GM20431 (cell line): ENCODE data around the gene HOXB2.

Experiments
- in situ Hi-C: fragments of 300-500 bp; cut with MseI, MboI; formaldehyde crosslinking; loops from one replicate; pipeline ENCODE4 v1.15.0; 2020; ENCODE audit warnings: low sequenced_read_pairs; ENCODE audit not compliant: unreplicated experiment

Gene HOXB2

DNA sequence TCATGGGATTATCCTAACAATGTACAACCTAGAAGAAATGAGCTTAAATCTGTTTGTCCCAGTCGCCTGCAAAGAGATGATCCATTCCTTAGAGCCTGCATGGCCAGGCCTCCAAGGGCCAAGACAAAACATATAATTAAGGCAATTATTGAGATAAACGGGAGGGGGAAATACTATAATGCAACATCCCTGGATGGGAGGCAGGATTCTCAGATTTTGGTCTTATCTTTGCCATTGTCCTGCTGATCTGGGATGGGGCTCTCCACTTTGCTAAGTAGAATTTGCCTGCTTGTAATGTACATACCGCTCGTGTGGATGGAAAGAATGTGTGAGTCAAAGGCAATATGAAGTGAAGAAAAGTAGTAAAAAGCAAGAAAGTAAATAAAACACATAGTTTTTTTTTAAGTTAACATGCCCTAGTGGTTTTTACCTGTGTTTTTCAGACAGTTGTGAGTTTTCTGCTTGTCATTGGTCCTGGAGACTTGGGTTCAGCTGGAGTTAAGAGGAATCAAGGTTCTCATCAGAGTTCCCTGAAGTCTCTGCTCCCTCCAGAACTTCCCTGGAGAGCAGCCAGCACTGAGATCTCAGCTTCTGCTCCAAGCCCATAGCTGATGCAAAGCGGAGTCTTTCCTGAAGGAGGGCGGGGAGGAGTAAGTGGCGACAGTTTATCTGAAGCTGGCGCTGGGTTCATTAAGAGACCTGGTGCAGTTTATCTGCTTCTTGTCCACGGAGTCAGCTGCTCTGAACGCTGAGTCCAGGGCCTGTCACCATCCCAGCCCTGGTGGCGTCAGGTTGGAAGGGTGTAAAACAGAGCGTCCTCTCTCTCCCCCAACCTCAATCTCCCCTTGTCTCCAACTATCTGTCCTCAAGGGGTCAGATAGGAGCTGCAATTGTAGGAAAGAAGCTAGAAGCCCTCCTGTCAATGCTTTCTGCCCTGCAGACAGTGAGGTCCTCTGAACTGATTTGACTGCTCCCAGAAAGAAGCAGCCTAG is 44.2 kb downstream of the HOXB2 start:
- in situ Hi-C loops: no loop called here

DNA sequence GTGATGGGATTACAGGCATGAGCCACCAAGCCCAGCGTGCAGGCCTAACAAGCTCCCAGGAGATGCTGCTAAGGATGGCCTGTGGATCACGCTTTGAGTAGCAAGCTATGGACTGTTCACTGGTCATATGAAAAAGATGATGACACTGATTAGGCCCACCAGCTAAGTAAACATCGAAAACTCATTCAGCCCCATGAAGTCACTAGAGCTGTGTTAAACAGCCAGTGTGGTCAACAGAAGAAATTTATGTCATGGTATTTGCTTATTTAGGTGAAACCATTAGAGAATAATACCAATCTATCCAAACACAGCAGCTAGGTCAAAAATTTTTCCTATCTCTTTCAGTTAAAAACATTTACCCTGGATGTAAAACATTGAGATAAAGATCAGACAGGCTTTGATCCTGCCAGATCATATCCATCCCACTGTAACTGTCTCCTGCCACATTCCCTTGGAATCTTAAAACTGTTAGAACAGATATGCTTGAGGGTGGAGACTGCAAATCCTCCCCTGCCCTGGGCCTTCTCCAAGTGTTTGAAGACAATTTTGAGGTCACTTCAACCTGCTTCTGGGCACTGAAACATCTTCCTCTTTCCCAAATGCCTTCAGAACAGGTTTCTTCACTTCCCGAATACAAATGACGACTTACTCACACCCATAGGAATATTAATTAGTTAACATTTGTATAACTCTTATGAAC is 45.0 kb downstream of the HOXB2 start:
- in situ Hi-C loops: no loop called here

- in situ Hi-C loops: no loop called here
These were observed 45.7 kb downstream of the HOXB2 start for GRCh38 chr17:48499248-48499647.

DNA sequence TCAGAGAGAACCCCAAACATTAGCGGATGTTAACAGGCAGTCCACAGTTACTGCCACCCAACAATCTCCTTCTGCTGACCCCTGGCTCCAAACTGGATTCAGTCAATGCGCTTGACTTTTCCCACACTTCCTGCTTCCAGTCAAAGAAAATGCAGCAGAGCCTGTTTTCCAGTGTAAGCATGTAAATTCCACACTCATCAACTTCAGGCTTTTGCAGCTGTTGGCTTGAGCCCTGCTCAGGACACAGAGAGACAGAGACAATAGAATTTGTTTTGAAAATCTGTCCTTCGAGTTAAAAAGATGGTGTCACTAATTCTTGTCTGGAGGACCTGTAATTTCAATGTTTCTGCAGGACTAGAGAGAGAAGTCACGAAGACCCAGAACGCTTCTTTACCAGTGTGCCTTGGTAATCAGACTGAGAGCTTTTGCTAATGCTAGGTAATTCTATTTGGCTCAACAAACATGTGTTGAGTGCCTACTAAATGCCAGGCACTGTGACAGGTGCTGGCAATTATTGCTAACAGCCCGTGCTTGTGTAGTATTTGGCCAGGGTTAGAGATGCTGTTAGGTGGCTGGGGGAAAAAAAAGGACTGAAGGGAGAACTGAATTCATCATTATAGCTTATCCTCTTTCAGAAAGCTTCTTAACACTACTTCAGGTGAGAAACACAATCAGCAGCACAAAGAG is 46.6 kb downstream of the HOXB2 start:
- in situ Hi-C loops: no loop called here

DNA sequence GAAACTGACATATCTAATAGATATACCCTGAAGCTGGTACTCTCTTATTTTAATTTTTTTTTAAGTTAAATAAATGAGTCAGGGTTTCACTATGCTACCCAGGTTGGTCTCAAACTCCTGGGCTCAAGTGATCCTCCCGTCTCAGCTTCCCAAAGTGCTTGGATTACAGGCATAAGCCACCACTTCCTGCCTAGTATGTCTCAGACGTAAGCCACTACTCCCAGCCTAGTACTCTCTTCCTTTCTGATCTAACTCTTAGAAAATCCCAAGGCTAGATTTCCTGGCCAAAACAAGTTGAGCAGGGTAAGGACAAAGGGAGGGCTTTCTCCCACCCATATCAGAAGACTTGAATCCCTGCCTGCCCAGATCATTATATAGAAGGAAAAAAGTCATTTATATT is 47.8 kb downstream of the HOXB2 start:
- in situ Hi-C loops: no loop called here

- in situ Hi-C loops: no loop called here
These were observed 50.6 kb downstream of the HOXB2 start for GRCh38 chr17:48494335-48494734.
